GM12878 (cell line): Measurements from ENCODE around the gene TRPC5OS. TPM values are rescaled to one million over a fixed set of nuclear protein-coding genes. Genes with fewer than 3 reads are reported as not detected.

Experiments
- ATAC-seq: fragments of 200-7000 bp; cut with Tn5 transposase; 3 replicates; pipeline ENCODE4 v1.9.1; 2020; ENCODE audit warnings: mild to moderate bottlenecking, moderate library complexity
- BruUV-seq: library from RNA; stranded (reverse); fragments of 400-500 nt; replicated peaks from 2 replicates; lab custom pipeline; 2021; lab: Mats Ljungman, UMichigan
- CTCF ChIA-PET: fragments of 300-600 bp; sonication (Branson Sonifier 250); formaldehyde crosslinking; extraction: SDS; loops from one replicate; lab custom pipeline; 2021; ENCODE audit warnings: inconsistent platforms; lab: Yijun Ruan, JAX
- POLR2A ChIA-PET: fragments of 350-600 bp; formaldehyde crosslinking; extraction: SDS; loops from one replicate; lab custom pipeline; 2021; ENCODE audit warnings: inconsistent platforms; lab: Charles Lee
- RAD21 ChIA-PET: fragments of 300-600 bp; sonication (Branson Sonifier 250); formaldehyde crosslinking; loops from one replicate; lab custom pipeline; 2023; ENCODE audit warnings: antibody characterized with exemption; ENCODE audit not compliant: unreplicated experiment; lab: Charles Lee
- SMC1A ChIA-PET: fragments of 300-600 bp; sonication (Branson Sonifier 250); formaldehyde crosslinking; loops from one replicate; lab custom pipeline; 2023; ENCODE audit not compliant: unreplicated experiment, uncharacterized antibody; lab: Charles Lee
- DNase-seq: peaks from one replicate; pipeline ENCODE4 v3.0.0-alpha.2; 2011; ENCODE audit warnings: low read depth, low spot score
- FAIRE-seq: peaks from 3 replicates; lab custom pipeline; 2011; peaks lifted over from hg19 to GRCh38; lab: Jason Lieb, UNC
- H2AFZ ChIP-seq: 2 replicates; pipeline ENCODE4 v1.6.0; 2011; ENCODE audit warnings: low read depth, low read length, control low read depth; ENCODE audit not compliant: control insufficient read depth
- H3K27ac ChIP-seq: 2 replicates; pipeline ENCODE4 v1.5.1; 2011; ENCODE audit warnings: control low read depth; ENCODE audit not compliant: control insufficient read depth, insufficient read depth
- H3K27me3 ChIP-seq, 2 experiments: replicated peaks in 1 of 2; 2 replicates each; pipeline versions ENCODE4 v1.6.0 to v1.6.1; 2011; ENCODE audit warnings: low read length in 1 of 2; ENCODE audit not compliant: control insufficient read depth in 2 of 2, insufficient read depth in 2 of 2
- H3K36me3 ChIP-seq, 2 experiments: 2 replicates each; pipeline ENCODE4 v1.5.1; 2011; ENCODE audit warnings: low read length in 1 of 2; ENCODE audit not compliant: control insufficient read depth in 2 of 2, insufficient read depth in 2 of 2
- H3K4me1 ChIP-seq: 2 replicates; pipeline ENCODE4 v1.6.1; 2011; ENCODE audit warnings: mild to moderate bottlenecking, low read length, moderate library complexity, mixed read lengths; ENCODE audit not compliant: control insufficient read depth, insufficient read depth
- H3K4me2 ChIP-seq: 2 replicates; pipeline ENCODE4 v1.6.0; 2011; ENCODE audit warnings: control low read depth; ENCODE audit not compliant: control insufficient read depth, insufficient read depth
- H3K4me3 ChIP-seq: fragments of 200-600 bp; sonication (generic); 2 replicates; pipeline ENCODE4 v1.5.1; 2016
- H3K79me2 ChIP-seq: 2 replicates; pipeline ENCODE4 v1.6.0; 2011; ENCODE audit warnings: low read length; ENCODE audit not compliant: control insufficient read depth, insufficient read depth
- H3K9ac ChIP-seq: 2 replicates; pipeline ENCODE4 v1.8.0; 2011; ENCODE audit warnings: low read length, control low read depth, mixed read lengths; ENCODE audit not compliant: control insufficient read depth, insufficient read depth
- H3K9me3 ChIP-seq: replicated peaks from 3 replicates; pipeline ENCODE4 v1.5.1; 2011; ENCODE audit warnings: mild to moderate bottlenecking, low read length; ENCODE audit not compliant: control insufficient read depth, insufficient read depth
- H4K20me1 ChIP-seq: 2 replicates; pipeline ENCODE4 v1.6.0; 2011; ENCODE audit not compliant: control insufficient read depth, insufficient read depth
- FOXK2 ChIP-seq: fragments of 450-650 bp; IDR thresholded peaks from 2 replicates; pipeline ENCODE4 v1.6.1; 2017; ENCODE audit warnings: mild to moderate bottlenecking, moderate library complexity
- RCOR1 ChIP-seq: conservative IDR thresholded peaks from 2 replicates; pipeline ENCODE4 v1.6.1; 2012; ENCODE audit warnings: low read depth, low read length, improper control_type of control experiment
- USF1 ChIP-seq: IDR thresholded peaks from 2 replicates; pipeline ENCODE4 v1.6.1; 2011; ENCODE audit warnings: borderline replicate concordance, low read depth, mild to moderate bottlenecking, moderate library complexity, mixed read lengths, low read length; ENCODE audit not compliant: insufficient read depth; ENCODE audit errors: extremely low read length
- WRNIP1 ChIP-seq: IDR thresholded peaks from 2 replicates; pipeline ENCODE4 v1.6.1; 2011; ENCODE audit warnings: low read depth, low read length, improper control_type of control experiment, borderline replicate concordance
- ZBTB33 ChIP-seq: fragments of 450-650 bp; IDR thresholded peaks from 2 replicates; pipeline ENCODE4 v1.6.1; 2017; ENCODE audit warnings: mild to moderate bottlenecking
- ZBTB40 ChIP-seq: fragments of 450-650 bp; IDR thresholded peaks from 2 replicates; pipeline ENCODE4 v1.6.1; 2016; ENCODE audit warnings: mild to moderate bottlenecking, moderate library complexity, borderline replicate concordance
- WGBS: methylation state at CpG from one replicate; pipeline ENCODE4 v1.1.6; 2016; ENCODE audit warnings: low lambda C conversion rate; ENCODE audit not compliant: insufficient replicate concordance, insufficient coverage; ENCODE audit errors: missing lambda C conversion rate; 5-methylcytosine and 5-hydroxymethylcytosine counted together
- in situ Hi-C: fragments of 300-500 bp; cut with MboI; formaldehyde crosslinking; loops from 9 replicates; pipeline ENCODE4 v1.14.3; 2018; ENCODE audit warnings: mixed read lengths
- intact Hi-C: fragments of 100-400 bp; cut with micrococcal nuclease; formaldehyde crosslinking; loops from one replicate; pipeline ENCODE4 v1.14.2; 2022; ENCODE audit not compliant: unreplicated experiment
- polyA plus RNA-seq, 11 experiments: library from polyadenylated mRNA; depleted of rRNA in 4 of 11; unstranded in 6 of 11; stranded (reverse) in 5 of 11; fragments of >200 nt; fragmentation: Nextera tagmentation in 4 of 11; fragmentation: Illumina TruSeq in 1 of 11; extraction: Ambion mirVana in 4 of 11; extraction: Trizol in 1 of 11; gene quantifications; 1 replicate in 1 of 11; 2 replicates in 10 of 11; pipeline versions ENCODE4 v1.2.1 to v1.2.3, GENCODE V29; 2011 to 2016; ENCODE audit warnings: inconsistent platforms in 2 of 11, missing spikeins in 2 of 11, low read depth in 1 of 11
- total RNA-seq, 4 experiments: library from RNA; depleted of rRNA in 3 of 4; stranded (reverse); fragments of >200 nt in 3 of 4; fragmentation: Illumina TruSeq in 1 of 4; extraction: Trizol in 1 of 4; gene quantifications; 2 replicates each; pipeline versions ENCODE4 v1.2.1 to v1.2.3, GENCODE V29; 2013 to 2021

Gene TRPC5OS
- total and polyA plus RNA-seq, 10 of the 15 experiments (the other 5 are each of a cell fraction or from before 2014, with no cell fraction given) = 0.06 to 0.40 (median 0.10) TPM; not detected in 4

- no peak overlapping the region for H2AFZ ChIP-seq
- H3K79me2 ChIP-seq = no peaks in the 10 kb centered on the region
- FAIRE-seq (no peak), DNase-seq (no peak), ATAC-seq (peak; percentile 61)
- H3K4me2 ChIP-seq = no peak overlapping the region
- H3K9ac ChIP-seq = no peak overlapping the region
- ChIA-PET POLR2A (no interaction called here), CTCF (interaction anchor here (0.7 to 1.6 kb wide), 3 partner anchors 11 to 31 kb away, joined by 3 read pairs; no protein-coding TSS in a partner anchor), SMC1A (interaction anchor here (0.5 to 0.7 kb wide), 2 partner anchors 25 to 588 kb away, joined by 3 read pairs; no protein-coding TSS in a partner anchor), RAD21 (no interaction called here)
- TF ChIP-seq FOXK2 = no peak
- peak; percentile 10 for TF ChIP-seq USF1
- H3K9me3 ChIP-seq = no peaks in the 10 kb centered on the region
- WGBS = 0% methylated on average over 4 of the region's 4 CpGs
- BruUV-seq = no TSS peak
- intact Hi-C loops = no loop called here
- H3K36me3 ChIP-seq = no peaks in the 10 kb centered on the region
- H4K20me1 ChIP-seq = no peaks in the 10 kb centered on the region
- no peaks in the 10 kb centered on the region for H3K4me1 ChIP-seq
- in situ Hi-C loops = loop anchor here (25.0 kb wide), 1 partner anchor 782 kb away; no protein-coding TSS in a partner anchor
- no peak overlapping the region for H3K27ac ChIP-seq
- H3K4me3 ChIP-seq = no peak overlapping the region
- no peaks in the 10 kb centered on the region; a peak in 1 of 4 replicates for H3K27me3 ChIP-seq
Observed at GRCh38 chrX:111854556-111855490, 21.2 kb upstream of the TRPC5OS start.

GRCh38 chrX:111857534-111858060 is 18.4 kb upstream of the TRPC5OS start:
- Histone ChIP-seq H3K4me2 (no peak overlapping the region), H3K27me3 (no peaks in the 10 kb centered on the region; a peak in 1 of 4 replicates), H2AFZ (no peak overlapping the region), H4K20me1 (no peaks in the 10 kb centered on the region), H3K9me3 (no peaks in the 10 kb centered on the region), H3K9ac (no peak overlapping the region), H3K36me3 (no peaks in the 10 kb centered on the region), H3K4me1 (no peaks in the 10 kb centered on the region), H3K4me3 (no peak overlapping the region), H3K79me2 (no peaks in the 10 kb centered on the region), H3K27ac (no peak overlapping the region)
- ChIA-PET CTCF (no interaction called here), POLR2A (no interaction called here), SMC1A (no interaction called here), RAD21 (no interaction called here)
- in situ Hi-C loops = loop anchor here (25.0 kb wide), 1 partner anchor 780 kb away; no protein-coding TSS in a partner anchor
- FAIRE-seq = no peak
- TF ChIP-seq ZBTB33 (no peak), ZBTB40 (peak; percentile 63), WRNIP1 (no peak), RCOR1 (no peak)
- DNase-seq = no peak
- no peak for ATAC-seq
- 0% methylated on average over 1 of the region's 1 CpG for WGBS
- intact Hi-C loops = no loop called here
- BruUV-seq = no TSS peak
